Measurements from ENCODE around the gene SUMO3. TPM values are rescaled to one million over a fixed set of nuclear protein-coding genes. Genes with fewer than 3 reads are reported as not detected.

Gene SUMO3
- total and polyA plus RNA-seq, 2 of the 13 experiments (the other 11 are each of a cell fraction or from before 2014, with no cell fraction given) = 51.4 to 92.4 TPM

DNA sequence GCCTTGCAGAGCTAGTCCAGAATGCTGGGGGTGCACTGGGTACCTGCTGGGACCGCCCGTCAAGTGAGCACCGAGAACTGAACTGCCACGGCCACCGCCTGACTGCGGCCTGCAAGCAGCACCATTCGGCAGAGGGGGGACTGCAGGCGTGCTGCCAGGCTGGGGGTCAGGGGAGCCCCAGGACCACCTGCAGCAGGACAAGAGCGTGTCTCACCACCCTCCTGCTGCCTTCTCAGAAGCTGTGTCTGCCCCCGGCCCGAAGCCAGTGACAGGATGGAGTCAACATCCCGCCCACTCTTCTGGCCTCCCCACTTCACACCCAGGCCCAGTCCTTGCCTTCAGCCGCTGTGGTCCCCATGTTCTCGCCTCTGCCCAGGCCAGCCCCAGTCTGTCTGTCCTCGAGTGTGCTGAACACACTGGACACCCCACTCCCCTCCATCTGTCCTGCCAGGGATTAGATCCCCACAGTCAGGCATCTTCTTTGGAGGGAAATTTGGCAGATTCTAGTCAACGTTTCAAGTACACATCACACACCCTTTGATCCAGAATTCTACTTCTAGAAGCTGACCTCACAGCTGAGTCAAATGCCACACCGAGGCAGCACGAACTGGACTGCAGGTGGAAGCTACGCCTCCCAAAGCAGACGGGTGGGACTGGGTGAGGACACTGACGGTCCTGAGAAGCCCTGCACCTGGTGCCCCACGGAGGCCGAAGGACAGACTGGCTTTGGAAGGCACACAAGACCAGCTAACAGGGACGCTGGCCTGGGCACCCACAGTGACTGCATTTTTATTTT is 29.6 kb upstream of the SUMO3 start (continued):
- TF ChIP-seq CERS6 (CRISPR knock-in tag; IDR thresholded peaks at IDR 0.05) (no peak), MTA1 (CRISPR knock-in tag; IDR thresholded peaks at IDR 0.05; ENCODE audit: borderline replicate concordance) (no peak), BCL6 (CRISPR knock-in tag; IDR thresholded peaks at IDR 0.05) (no peak), FOXP1 (IDR thresholded peaks at IDR 0.05) (no peak), FOXP1 (CRISPR knock-in tag; IDR thresholded peaks at IDR 0.05) (no peak), ZZZ3 (CRISPR knock-in tag; IDR thresholded peaks at IDR 0.05; ENCODE audit: borderline replicate concordance) (no peak), KLF9 (CRISPR knock-in tag; IDR thresholded peaks at IDR 0.05; ENCODE audit: low read depth) (no peak), BCLAF1 (IDR thresholded peaks at IDR 0.05) (no peak), ZNF225 (CRISPR knock-in tag; IDR thresholded peaks at IDR 0.05) (no peak), RORA (CRISPR knock-in tag; IDR thresholded peaks at IDR 0.05) (no peak), UBTF (CRISPR knock-in tag; IDR thresholded peaks at IDR 0.05) (0 out of 2 replicates have a peak, but pooled peaks have one; percentile 8), MEF2D (CRISPR knock-in tag; IDR thresholded peaks at IDR 0.05) (0 out of 2 replicates have a peak, but pooled peaks have one; percentile 14), ZFP1 (CRISPR knock-in tag; IDR thresholded peaks at IDR 0.05) (no peak), ELF3 (CRISPR knock-in tag; IDR thresholded peaks at IDR 0.05) (no peak), RBM22 (optimal IDR thresholded peaks at IDR 0.05; ENCODE audit: low read length) (no peak), U2AF2 (IDR thresholded peaks at IDR 0.05; ENCODE audit: low read depth, low read length) (no peak), ZNF329 (CRISPR knock-in tag; IDR thresholded peaks at IDR 0.05; ENCODE audit: low read depth) (no peak), HCFC1 (IDR thresholded peaks at IDR 0.05; ENCODE audit: low read depth, low read length) (no peak), ZFX (CRISPR knock-in tag; IDR thresholded peaks at IDR 0.05; ENCODE audit: low read depth) (peak; percentile 55; the same call in 1 of the 2 replicates), ZSCAN20 (CRISPR knock-in tag; IDR thresholded peaks at IDR 0.05; ENCODE audit: borderline replicate concordance) (no peak), YEATS2 (CRISPR knock-in tag; IDR thresholded peaks at IDR 0.05; ENCODE audit: borderline replicate concordance) (no peak)
- TF ChIP-seq, protein P1, sequence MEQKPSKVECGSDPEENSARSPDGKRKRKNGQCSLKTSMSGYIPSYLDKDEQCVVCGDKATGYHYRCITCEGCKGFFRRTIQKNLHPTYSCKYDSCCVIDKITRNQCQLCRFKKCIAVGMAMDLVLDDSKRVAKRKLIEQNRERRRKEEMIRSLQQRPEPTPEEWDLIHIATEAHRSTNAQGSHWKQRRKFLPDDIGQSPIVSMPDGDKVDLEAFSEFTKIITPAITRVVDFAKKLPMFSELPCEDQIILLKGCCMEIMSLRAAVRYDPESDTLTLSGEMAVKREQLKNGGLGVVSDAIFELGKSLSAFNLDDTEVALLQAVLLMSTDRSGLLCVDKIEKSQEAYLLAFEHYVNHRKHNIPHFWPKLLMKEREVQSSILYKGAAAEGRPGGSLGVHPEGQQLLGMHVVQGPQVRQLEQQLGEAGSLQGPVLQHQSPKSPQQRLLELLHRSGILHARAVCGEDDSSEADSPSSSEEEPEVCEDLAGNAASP (CRISPR knock-in tag; IDR thresholded peaks at IDR 0.05; ENCODE audit: borderline replicate concordance) = no peak
- TF ChIP-seq, protein P2, sequence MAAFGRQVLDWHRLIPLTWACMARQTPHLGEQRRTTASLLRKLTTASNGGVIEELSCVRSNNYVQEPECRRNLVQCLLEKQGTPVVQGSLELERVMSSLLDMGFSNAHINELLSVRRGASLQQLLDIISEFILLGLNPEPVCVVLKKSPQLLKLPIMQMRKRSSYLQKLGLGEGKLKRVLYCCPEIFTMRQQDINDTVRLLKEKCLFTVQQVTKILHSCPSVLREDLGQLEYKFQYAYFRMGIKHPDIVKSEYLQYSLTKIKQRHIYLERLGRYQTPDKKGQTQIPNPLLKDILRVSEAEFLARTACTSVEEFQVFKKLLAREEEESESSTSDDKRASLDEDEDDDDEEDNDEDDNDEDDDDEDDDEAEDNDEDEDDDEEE (CRISPR knock-in tag; IDR thresholded peaks at IDR 0.05) = no peak
